ENCODE results near the gene MSH5. TPM values are rescaled to one million over a fixed set of nuclear protein-coding genes. Genes with fewer than 3 reads are reported as not detected.

MSH5 gene
- total RNA-seq, 1 donor from 2014 or later = 11.2 TPM

GRCh38 chr6:31729515-31729978, 10.3 kb upstream of the MSH5 start:
- TF ChIP-seq CTCF (IDR thresholded peaks at IDR 0.05) = no peak
- H3K4me1 ChIP-seq = peaks cover 58% of the 10 kb centered on the region
- peak overlapping the region; percentile 88 for H3K4me3 ChIP-seq
- H3K9me3 ChIP-seq = no peaks in the 10 kb centered on the region
- peaks cover 42% of the 10 kb centered on the region for H3K36me3 ChIP-seq
- intact Hi-C loops (cut with DNase I) = no loop called here
- H3K27me3 ChIP-seq = no peaks in the 10 kb centered on the region
- peak; percentile 95 for DNase-seq
- peak; percentile 85 for ATAC-seq
- peak overlapping the region; percentile 85 for H3K27ac ChIP-seq

GRCh38 chr6:31729979-31730630, 9.7 kb upstream of the MSH5 start:
- TF ChIP-seq CTCF (IDR thresholded peaks at IDR 0.05) = no peak
- Histone ChIP-seq H3K36me3 (peaks cover 43% of the 10 kb centered on the region), H3K4me3 (peak overlapping the region; percentile 88), H3K9me3 (no peaks in the 10 kb centered on the region), H3K27me3 (no peaks in the 10 kb centered on the region), H3K4me1 (peaks cover 60% of the 10 kb centered on the region), H3K27ac (peak overlapping the region; percentile 85)
- intact Hi-C loops (cut with DNase I) = no loop called here
- ATAC-seq (peak; percentile 74), DNase-seq (peak; percentile 90)

GRCh38 chr6:31730631-31731086, 9.1 kb upstream of the MSH5 start:
- Histone ChIP-seq H3K9me3 (no peaks in the 10 kb centered on the region), H3K4me3 (peak overlapping the region; percentile 88), H3K4me1 (peaks cover 58% of the 10 kb centered on the region), H3K36me3 (peaks cover 43% of the 10 kb centered on the region), H3K27ac (peak overlapping the region; percentile 85), H3K27me3 (no peaks in the 10 kb centered on the region)
- intact Hi-C loops (cut with DNase I) = no loop called here
- ATAC-seq (no peak), DNase-seq (no peak)
- TF ChIP-seq CTCF (IDR thresholded peaks at IDR 0.05) = no peak

GRCh38 chr6:31732029-31732428, 7.8 kb upstream of the MSH5 start:
- Histone ChIP-seq H3K27me3 (no peaks in the 10 kb centered on the region), H3K4me3 (no peak overlapping the region), H3K9me3 (no peaks in the 10 kb centered on the region), H3K27ac (no peak overlapping the region), H3K4me1 (peaks cover 50% of the 10 kb centered on the region), H3K36me3 (peaks cover 43% of the 10 kb centered on the region)
- no peak for TF ChIP-seq CTCF (IDR thresholded peaks at IDR 0.05)
- intact Hi-C loops (cut with DNase I) = no loop called here
- no peak for DNase-seq
- ATAC-seq = no peak

- Histone ChIP-seq H3K4me3 (no peak overlapping the region), H3K36me3 (peaks cover 43% of the 10 kb centered on the region), H3K27ac (peak overlapping the region; percentile 92), H3K9me3 (no peaks in the 10 kb centered on the region), H3K27me3 (no peaks in the 10 kb centered on the region), H3K4me1 (peaks cover 50% of the 10 kb centered on the region)
- no peak for TF ChIP-seq CTCF (IDR thresholded peaks at IDR 0.05)
- DNase-seq = no peak
- intact Hi-C loops (cut with DNase I) = no loop called here
- ATAC-seq = no peak
These were observed 6.1 kb upstream of the MSH5 start for GRCh38 chr6:31733734-31734133.

All from upper lobe of right lung (tissue), 1 donor.